CD4-positive, alpha-beta T cell treated with Interleukin-21 for 1 hour (primary cell): ENCODE measurements around the gene MICAL3.
A peak's percentile ranks its signal among the peaks of the same experiment; 100 is the strongest.

ENCODE experiments used
- DNase-seq: peaks from one replicate; pipeline ENCODE4 v3.0.0-alpha.2; 2020

Gene MICAL3

DNA sequence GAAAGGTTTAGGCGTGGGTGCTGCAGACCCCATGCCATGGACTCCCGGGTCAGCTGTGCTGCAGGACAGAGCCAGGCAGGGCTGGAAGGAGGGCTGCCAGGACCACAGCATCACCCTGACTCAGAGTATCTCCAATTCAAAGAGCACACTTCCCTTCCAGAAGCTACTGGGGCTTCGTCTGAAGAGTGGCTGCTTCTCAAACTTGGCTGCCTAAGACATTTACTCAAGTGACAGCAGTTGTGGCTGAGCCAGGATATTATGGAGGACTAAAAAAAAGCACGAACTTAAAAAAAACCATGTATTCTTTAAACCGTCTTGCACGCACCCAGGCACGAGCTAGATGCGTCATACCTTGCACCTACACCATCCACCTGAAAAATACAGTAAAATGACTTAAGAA, 237.1 kb downstream of the MICAL3 start:
- no peak for DNase-seq

DNA sequence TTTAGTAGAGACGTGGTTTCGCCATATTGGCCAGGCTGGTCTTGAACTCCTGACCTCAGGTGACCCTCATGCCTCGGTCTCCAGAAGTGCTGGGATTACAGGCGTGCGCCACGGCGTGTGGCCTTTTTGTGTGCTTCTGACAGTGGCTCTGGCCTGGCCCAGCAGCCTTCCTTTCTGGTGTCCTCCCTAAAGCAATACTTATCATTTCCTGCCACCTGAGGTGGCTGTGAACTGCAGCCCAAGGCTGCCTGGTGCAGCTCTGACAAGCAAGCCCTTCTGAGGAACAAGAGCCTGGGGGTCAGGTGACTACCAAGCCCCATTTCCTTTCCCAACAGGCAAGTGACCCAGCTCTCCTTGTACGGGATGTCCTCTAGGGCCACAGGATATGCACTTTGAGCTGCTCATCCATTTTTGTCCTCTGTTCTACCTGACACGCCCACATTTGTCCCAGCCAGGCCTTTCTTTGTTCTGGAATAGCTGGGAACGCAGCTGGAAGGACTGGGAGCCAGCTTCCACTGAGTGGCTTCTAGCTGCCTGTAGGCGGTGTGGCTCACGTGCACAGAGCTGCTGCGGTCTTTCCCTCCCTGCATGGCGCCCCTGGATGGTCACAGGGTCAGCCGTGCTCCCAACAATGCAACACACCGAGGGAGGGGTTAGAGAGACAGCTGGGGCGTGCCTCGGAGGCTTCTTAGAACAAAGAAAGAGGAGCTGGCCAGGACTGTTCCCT, 237.8 kb downstream of the MICAL3 start:
- no peak for DNase-seq

DNA sequence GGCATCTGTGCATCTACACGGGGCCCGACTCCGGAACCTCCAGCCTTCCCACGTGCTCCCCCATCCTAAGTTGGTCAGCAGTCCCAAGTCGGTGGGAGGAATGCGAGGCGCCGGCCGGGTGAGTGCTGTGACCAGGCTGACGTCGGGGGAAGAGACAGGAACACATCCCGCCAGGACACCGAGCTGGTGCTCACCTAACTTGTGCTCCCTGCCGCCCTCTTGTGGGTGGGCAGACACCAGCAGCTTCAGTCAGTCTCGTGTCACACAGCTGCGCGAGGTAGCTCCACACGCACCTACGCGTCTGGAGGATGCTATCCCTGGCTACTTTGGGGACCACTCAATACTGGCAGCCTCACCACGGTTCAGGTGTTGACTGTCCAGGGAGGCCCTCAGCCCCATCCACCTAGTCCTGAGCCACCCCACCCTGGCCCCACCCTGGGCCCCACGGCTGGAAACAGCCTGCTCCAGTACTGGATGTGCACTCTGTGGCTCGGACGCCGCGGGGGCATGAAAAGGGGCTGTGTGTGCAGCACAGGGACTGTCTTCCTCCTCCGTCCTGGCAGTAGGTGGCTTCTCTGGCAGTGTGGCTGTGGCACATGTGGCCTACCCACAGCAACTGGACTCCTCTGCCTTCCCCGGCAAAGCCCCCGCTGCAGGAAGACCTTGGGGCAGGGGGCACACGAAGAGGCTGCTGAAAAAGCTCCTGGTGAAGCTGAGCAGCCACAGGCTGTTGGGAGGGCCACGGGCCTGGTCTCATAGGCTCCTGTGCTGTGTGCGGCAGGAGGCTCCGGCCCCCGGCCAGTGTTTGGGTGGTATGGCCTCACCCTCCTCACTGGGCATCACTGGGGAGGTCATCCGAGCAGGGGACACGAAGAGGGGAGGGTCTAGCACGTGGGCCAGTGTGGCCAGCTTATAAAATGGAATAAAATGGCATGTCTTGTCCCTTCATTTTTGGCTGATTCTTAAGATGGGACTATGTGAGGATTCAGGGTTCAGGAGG, 238.9 kb downstream of the MICAL3 start:
- DNase-seq = peak; percentile 74

DNA sequence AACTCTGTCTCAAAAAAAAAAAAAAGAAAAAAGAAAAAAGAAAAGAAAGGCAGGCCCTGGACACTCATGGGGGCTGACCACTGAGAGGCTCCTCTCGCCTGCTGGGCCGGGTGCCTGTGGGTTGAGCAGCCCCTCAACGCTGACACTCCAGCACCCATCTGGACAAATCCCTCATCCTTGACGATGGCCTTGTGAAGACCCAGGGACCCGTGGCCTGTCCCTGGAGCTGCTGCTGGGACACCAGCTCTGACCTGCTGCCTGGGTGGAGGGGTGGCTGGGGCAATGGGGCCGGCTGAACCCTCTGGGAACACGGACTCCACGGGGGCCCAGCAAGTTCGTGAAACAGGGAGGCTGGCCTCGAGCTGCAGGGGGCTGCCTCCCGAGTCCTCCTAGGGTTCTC, 239.6 kb downstream of the MICAL3 start:
- DNase-seq = no peak

DNA sequence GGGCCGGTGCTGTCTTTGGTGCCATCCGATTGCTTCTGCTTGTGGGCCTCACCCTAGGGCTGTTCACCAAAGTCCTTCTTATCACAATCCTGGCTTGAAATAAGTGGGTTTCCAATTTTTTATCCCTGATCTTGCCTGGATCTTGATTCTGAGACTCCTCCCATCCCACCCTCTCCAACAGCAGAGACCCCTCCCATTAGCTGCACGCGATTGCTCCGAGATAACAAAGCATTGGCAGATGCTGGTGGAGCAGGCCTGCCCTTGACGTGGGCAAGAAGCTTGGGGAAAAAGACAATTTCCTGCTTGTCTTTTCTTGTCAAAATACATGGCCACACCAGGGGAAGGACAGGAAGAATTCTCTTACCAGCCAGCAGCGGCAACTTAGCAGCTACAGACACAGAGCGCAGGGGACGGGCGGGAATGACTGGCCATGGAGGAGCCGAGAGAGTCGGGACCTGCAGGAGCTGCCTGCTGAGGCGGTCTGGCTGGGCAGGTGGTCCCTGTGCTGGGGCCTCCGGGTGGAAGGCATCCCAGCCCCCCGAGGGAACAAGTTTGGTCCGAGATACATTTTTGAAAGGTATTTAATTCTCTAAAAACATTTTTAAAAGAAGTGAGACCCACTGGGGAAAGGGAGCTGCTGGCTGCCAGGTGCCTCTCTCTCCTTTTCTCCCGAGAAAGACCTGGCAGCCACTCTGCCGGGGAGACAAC, 240.4 kb downstream of the MICAL3 start:
- no peak for DNase-seq

DNA sequence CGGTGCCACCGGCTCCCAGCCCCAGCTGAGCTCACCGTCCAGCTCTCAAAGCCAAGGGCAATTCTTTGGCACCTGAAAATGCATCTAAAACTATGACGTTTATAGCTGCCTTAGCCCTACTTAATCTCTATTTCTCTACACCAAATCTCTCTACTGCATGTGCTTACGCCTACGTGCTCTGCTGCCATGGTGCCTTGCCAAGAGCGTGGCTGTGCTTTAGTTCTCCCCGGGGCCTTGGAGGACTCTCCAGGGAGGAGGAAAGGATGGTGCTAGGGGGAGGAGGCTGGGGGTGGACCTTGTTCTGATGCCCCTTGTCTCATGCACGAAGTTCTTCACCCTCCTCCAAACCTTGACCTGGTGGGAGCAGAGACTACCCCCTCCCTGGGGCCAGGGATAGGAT, 241.0 kb downstream of the MICAL3 start:
- no peak for DNase-seq

DNA sequence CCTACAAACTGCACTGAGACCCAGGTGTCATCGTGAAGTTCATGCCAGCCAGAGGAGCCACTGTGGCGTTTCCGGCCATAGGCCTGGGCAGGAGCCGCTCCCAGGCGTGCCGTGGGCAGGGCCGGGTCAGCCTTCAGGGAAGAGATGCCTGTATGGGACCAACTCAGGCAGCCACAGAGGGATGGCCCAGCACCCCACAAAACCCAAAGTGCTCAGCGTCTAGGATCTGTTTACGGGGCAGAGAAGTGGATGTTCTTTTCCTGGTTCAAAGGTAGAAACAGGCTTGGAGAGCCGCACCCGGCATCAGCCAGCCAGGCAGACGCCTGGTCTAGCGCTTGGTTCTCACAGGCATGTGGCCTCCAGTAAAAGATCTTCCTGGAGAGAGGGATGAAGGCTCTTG, 241.7 kb downstream of the MICAL3 start:
- no peak for DNase-seq

DNA sequence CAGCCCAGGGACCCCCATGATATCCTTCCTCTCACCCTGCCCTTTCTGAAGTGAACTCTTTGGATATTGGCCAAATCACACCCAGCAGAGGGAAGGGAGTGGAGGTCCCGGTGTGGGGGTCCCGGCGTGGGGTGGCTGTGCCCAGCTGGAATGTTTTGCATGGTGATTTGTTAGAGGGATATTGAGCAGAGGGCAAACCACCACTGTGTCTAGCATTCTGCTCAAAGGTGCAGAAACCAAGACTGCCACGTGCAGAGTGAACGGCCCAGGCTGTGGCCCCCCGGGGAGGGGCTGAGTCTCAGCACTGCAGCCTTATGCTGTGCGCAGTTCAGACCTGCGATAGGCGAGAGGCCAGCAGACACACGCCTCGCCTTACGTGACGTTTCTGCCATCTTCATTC, 242.2 kb downstream of the MICAL3 start:
- DNase-seq = no peak

DNA sequence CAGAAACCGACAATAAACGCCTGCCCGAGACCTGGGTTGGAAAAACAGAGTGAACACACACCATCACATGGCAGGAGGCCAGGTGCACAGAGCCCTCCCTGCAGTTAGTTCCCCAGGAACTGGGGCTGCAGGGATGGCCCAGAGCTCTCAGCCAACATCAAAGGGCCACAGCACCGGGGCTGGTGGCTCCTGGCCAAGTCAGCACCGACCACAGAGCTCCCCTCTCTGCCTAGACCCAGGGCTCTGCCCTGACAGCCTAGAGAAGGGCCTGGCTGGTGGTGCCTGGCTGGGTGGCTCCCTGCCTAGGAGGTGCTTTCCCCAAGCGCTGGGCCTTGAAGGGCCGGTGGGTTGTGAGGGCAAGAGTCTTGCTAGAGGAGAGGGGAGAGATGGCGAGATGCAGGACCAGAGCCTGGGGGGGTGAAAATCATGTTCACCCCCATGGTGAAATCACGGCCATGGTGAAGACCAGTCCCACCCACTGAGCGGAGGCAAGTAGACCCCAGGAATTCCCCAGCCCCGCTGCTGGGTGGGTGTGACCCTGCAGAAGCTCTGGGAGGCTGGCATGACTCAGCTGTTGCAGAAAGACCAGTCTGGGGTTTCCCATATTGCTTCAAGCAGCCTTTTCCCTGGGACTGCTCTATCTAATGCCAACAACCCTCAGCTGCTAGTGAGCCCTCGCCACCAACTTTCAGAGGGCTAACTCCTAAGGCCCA, 242.9 kb downstream of the MICAL3 start:
- peak; percentile 54 for DNase-seq

DNA sequence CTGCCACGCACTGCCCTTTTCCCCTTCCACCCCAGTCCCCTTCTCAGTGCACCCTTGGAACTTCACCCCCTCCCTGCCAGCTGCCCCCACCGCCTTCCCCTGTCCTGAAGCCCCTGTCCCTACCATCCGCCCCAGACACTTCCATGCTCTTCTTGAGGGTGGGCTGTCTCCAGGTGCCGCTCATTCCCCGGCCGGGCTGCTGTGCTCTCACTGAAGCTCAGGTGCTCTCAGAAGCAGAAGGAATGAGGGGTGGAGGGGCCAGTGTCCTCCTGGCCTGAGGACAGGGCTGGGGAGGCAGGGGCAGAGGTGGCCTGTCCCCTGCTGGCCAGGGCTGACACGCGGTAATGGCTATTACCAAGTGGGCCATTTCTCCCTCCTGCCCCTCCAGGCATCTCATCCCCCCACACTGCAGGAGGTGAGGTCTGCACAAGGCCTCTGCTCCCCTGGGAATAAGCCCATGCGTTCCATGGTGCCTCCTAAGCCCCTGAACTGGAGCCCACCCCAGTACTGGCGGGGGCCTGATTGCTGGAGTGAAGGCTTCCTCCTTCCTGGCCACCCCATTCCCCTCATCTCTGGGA, 243.5 kb downstream of the MICAL3 start:
- DNase-seq = no peak

DNA sequence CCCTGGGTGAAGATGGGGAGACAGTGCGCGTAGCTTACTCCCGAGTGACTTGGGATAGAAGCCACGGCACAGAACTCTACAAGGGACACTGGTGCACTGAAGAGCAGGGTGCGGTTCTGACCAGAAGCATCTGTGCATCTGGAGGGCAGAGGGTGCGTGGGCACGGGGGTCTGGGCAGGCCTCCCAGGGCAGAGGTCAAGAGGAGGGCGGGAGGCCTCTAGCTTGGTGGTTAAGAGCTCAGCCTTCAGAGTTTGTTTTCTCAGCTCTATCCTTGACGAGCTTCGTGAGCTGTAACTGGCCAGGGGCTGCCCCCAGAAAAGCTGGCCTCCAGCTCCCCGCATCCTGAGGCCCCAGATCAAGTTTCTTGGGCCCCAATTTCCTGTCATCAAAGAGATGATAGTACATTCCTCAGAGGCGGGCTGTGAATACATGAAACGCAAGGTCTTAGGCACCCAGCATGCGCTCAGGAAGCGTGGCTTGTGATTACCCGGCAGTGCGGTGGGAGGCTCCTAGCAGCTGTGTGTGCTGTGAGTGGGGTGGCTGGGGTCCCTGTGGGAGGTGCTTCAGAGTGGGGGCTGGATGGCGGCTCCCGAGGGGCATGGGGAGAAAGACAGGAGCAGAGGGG, 244.1 kb downstream of the MICAL3 start:
- no peak for DNase-seq

DNA sequence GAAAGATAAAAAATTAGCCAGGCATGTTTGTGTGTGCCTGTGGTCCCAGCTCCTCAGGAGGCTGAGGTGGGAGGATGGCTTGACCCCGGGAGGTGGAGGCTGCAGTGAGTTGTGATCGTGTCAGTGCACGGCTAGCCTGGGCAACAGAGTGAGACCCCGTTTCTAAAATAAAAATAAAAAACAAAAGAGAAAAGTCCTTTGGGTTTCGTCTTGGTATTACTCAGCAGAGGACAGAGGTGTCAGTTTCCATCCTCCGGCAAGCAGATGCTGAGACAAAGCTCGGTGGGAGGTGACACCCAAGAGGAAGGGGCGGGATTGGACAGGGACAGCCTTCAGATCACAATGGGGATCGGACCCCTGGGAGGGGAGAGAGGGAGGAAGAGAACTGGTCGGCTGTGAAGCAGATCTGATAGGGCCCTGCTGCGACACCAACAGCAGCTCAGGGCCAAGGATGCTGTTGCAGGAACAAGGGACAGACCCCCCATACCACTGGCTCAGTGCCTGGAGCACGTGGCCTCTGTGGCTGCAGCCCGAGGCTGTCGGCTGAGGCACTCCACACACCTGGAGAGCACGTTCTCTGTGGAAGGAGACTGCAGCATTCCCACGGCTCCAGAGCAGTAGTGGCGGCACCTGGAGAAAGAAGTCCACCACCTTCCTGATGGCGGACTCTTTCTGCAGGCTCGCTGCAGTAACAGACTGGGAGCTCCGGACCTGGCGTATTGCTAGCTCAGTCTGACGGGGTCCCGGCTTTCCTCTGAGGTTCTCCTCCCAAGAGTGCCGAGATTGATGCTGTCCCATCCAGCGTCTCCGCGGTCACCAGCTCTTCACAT, 244.9 kb downstream of the MICAL3 start:
- no peak for DNase-seq

DNA sequence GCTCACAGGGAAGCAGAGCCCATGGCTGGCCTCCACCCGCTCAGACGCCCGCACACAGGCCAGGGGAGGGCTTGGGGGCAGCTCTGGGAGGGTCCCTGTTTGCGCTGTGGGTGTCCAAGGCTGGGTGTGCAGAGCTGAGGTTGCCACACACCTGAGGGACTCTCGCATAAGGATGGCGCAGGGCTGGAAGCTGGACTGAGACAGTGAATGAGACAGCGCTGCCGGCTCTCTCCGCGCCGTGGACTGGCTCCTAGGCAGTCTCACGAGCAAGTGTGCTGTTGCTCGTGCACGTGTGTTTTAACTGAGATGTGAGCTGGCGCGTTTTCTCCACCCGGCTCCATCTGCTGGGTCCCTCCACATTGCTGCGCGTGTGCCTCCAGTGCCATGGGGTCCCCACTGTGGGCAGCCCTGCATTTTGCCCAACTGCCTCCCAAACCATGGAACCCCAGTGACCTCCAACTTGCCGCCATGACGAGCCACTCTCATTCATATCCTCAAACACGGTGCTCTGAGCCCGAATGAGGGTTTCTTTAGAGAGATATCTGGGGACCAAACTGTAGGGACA, 245.9 kb downstream of the MICAL3 start:
- DNase-seq = no peak

DNA sequence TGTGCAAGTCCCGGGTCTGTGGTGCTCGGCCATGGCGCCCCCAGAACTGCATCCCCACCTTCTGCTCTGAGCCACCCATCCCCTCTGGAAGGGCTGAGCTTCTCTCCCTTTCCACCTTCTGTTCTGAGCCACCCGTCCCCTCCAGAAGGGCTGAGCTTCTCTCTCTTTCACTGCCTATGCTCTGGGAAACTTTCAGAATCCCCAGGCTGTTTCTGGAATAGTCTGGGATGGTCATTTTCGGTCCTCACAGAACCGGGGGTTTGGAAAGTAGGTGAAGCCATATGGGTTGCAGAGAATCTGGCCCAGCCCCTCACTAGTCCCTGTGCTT, 246.7 kb downstream of the MICAL3 start:
- no peak for DNase-seq

DNA sequence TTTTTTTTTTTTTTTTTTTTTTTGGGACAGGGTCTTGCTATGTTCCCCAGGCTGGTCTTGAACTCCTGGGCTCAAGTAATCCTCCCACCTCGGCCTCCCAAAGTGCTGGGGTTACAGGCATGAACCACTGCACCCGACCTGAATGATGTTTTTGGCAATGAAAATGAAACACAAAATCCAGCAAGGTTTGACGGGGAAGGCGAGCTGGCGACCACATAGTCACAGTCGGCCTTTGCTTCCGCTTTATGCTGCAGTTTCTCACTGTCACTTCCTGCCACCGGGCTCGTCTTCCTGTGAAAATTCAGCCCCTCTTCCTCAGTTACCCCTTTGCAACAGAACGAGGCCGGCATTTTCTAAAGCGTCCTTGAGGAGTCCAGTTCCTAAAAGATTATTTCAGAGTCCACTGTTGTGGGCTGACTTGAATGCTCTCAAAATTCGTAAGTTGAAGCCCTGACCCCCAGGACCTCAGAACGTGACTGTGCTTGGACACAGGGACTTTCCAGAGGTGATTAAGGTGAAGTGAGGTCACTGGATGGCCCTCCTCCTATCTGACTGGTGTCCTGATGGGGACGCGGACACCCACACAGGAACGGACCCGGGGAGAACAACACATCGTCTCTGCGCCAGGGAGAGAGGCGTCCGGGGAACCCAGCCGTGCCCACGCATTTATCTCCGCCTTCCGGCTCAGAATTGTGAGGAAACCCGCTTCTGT, 247.2 kb downstream of the MICAL3 start:
- peak; percentile 83 for DNase-seq

DNA sequence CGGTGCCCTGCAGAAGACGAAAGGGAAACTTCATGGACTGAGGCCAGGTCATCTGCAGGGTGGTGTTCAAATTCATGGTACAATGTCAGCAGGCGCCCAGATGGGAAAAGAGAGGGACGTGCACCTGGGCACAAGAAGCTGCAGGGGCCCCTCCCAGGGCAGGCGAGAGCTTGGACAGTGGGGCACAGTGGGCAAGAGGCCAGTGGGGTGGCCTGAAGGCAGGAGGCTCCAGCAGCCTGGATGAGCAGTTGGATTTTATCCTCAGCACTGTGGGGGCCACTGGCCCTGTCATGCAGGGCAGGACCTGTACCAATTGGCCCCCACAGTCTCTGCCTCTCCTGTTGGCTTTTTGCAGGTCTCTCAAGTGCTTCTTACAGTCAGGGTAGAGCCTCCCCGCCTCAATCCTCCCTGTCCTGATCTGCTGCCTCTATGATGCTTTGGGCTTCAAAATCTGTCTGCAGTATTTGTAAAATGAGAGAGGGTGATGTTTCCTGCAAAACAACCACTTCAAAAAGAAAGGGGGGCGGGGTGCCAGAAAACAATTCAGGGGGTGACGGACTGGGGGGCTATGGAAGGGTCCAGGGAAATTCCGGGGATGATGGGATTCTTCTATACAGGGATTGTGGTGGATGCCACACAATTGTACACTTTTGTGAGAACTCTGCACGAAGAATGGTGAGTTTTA, 248.4 kb downstream of the MICAL3 start:
- DNase-seq = peak; percentile 28

DNA sequence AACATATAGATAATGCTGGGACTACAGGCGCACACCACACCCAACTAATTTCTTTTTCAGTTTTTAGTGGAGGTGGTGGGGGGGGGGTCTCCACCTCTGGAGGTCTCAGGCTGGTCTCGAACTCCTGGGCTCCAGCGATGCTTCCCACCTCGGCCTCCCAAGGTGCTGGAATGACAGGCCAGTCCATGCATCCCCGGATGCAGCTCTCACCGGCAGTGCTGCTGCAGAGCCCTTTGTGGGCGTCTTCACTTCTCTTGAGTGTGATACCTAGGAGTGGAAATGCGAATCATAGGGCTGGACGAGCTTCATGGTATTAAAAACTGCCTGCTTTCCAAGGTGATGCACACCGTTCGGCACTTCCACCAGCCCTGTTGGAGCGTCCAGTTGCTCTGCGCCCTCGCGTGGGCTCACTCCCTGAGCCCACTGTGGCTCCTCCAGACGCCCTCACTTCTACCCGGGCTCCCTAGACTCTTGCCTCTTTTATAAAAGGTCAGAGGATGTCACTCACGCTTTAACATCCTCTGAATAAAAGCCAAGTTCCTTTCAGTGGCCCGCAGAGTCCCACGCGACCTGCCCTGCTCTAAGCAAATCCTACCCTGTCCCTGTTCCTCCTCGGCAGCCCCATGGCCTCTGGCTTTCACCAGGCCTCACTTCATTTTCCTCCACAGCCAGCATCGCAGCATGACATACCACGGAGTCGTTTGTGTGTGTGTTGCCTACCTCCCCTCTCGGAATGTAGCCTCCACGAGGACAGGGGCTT, 249.3 kb downstream of the MICAL3 start:
- no peak for DNase-seq

DNA sequence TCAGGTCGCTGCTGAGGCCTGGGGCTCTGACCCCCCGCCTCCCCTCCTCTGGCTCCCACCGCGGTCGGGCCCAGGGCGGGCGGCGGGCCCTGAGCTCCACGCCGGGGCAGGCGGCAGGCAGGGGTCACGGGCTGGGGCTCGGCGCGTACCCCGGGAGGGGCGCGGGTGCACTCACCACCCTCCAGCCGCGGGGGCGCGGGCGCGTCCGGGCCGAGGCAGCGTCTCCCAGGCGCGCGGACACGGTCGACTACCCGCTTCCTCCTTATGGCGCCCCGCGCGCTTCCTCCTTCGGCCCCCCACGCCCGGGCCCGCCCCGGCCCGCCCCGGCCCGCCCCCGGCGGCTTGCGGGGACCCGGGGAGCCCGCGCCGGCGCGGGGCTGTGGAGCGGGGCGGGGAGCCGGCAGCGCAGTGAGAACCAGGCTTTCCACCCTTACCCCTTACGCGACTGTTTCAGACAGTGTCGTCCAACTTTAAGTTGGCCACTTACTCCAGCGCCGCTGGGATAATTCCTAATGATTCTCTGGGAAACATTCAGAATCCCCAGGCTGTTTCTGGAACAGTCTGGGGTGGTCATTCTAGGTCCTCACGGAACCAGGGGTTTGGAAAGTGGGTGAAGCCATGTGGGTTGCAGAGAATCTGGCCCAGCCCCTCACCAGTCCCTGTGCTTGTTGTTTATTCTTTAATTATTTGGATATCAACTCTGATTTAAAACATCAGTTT, 250.0 kb downstream of the MICAL3 start, which contains the start of gene BID:
Gene BID, minus strand, starts transcription at position 264 of the 720 bp plus-strand sequence. CDS start 24,353 bp downstream, outside the sequence.
- DNase-seq = peak; percentile 55
